Mucosa of descending colon (tissue), 3 donors: ENCODE results near the gene CD36. TPM values are rescaled to one million over a fixed set of nuclear protein-coding genes. Genes with fewer than 3 reads are reported as not detected.

Experiments
- ATAC-seq: fragments of 200-7000 bp; cut with Tn5 transposase; one replicate; pipeline ENCODE4 v1.9.1; 2020; ENCODE audit warnings: mild to moderate bottlenecking, moderate library complexity
- DNase-seq, 3 donors: peaks; one replicate each; pipeline ENCODE4 v3.0.0-alpha.2; 2020
- H3K36me3 ChIP-seq: fragments of 200-600 bp; one replicate; pipeline ENCODE4 v1.8.0; 2021; ENCODE audit warnings: low read depth, mild to moderate bottlenecking
- H3K4me1 ChIP-seq: fragments of 200-600 bp; one replicate; pipeline ENCODE4 v1.8.0; 2021; ENCODE audit warnings: low read depth, mild to moderate bottlenecking
- H3K4me3 ChIP-seq: fragments of 200-600 bp; one replicate; pipeline ENCODE4 v1.8.0; 2021; ENCODE audit warnings: mild to moderate bottlenecking
- H3K9me3 ChIP-seq: fragments of 200-600 bp; one replicate; pipeline ENCODE4 v1.8.0; 2021; ENCODE audit warnings: mild to moderate bottlenecking
- CTCF ChIP-seq: fragments of 200-600 bp; IDR thresholded peaks from one replicate; pipeline ENCODE4 v1.8.0; 2022; ENCODE audit warnings: antibody characterized with exemption, mild to moderate bottlenecking
- intact Hi-C, 2 donors: fragments of 100-400 bp; cut with DNase I in 1 of 2; cut with micrococcal nuclease in 1 of 2; formaldehyde crosslinking; loops; one replicate each; pipeline versions ENCODE4 v1.11.0 to v1.11.1; 2022; cut with DNase I, micrococcal nuclease
- total RNA-seq, 3 donors: library from RNA; stranded (reverse); fragmentation: NEBNext Ultra II Directional in 2 of 3; extraction: Animal tissue kit (Norgen Biotek cat#: 25700) in 2 of 3; gene quantifications; one replicate each; pipeline versions ENCODE4 v1.2.1 to v1.2.4, GENCODE V29; 2021 to 2023
- donor health status: DM: no; HTN: no; CAD: no; lungs with moderate emphysema.
- donor health status: DM: no; HTN: no; CAD: no.
- donor health status: DM: no; HTN: yes; CAD: no.

Gene CD36
- total RNA-seq, 3 donors from 2014 or later: 18.4 to 34.4 (median 25.0) TPM

GRCh38 chr7:80724249-80724871 lies 85.9 kb downstream of the CD36 start:
- intact Hi-C loops: no loop called here
- ATAC-seq: no peak
- no peak for DNase-seq

GRCh38 chr7:80725181-80725611 lies 86.8 kb downstream of the CD36 start:
- H3K36me3 ChIP-seq: no peaks in the 10 kb centered on the region
- intact Hi-C loops: no loop called here

More at GRCh38 chr7:80724249-80724871, 85.9 kb downstream of the CD36 start:
- Histone ChIP-seq H3K4me1 (no peaks in the 10 kb centered on the region), H3K4me3 (no peak overlapping the region), H3K36me3 (no peaks in the 10 kb centered on the region), H3K9me3 (no peaks in the 10 kb centered on the region)
- TF ChIP-seq CTCF: no peak

More at GRCh38 chr7:80725181-80725611, 86.8 kb downstream of the CD36 start:
- Histone ChIP-seq H3K4me3 (no peak overlapping the region), H3K4me1 (no peaks in the 10 kb centered on the region), H3K9me3 (no peaks in the 10 kb centered on the region)
- ATAC-seq: no peak
- DNase-seq: no peak
- TF ChIP-seq CTCF: no peak

Other genes starting within 250 kb of the CD36 start
- not detected for gene GNAT3, start 126.6 kb upstream of the CD36 start, total RNA-seq